HL-60 (cell line): Measurements from ENCODE around the gene FOXL2NB.
A peak's percentile ranks its signal among the peaks of the same experiment; 100 is the strongest.

Experiments used
- DNase-seq, 2 experiments: peaks; one replicate each; pipeline ENCODE4 v3.0.0-alpha.2; 2010 to 2020; ENCODE audit warnings: low read depth in 1 of 2, low spot score in 1 of 2
- H3K27ac ChIP-seq: fragments of 250-450 bp; sonication (Bioruptor Pico); replicated peaks from 2 replicates; pipeline ENCODE4 v1.5.1; 2020; ENCODE audit warnings: mild to moderate bottlenecking, moderate library complexity
- H3K27me3 ChIP-seq: fragments of 250-450 bp; sonication (Bioruptor Pico); 2 replicates; pipeline ENCODE4 v1.5.1; 2021; ENCODE audit warnings: mild to moderate bottlenecking, moderate library complexity; ENCODE audit not compliant: insufficient read depth, poor library complexity, severe bottlenecking
- H3K4me3 ChIP-seq: replicated peaks from 2 replicates; pipeline ENCODE4 v1.5.1; 2011; ENCODE audit warnings: mild to moderate bottlenecking, control low read depth, low read length; ENCODE audit not compliant: insufficient read depth
- GABPA ChIP-seq: IDR thresholded peaks from 2 replicates; pipeline ENCODE4 v1.6.1; 2012; ENCODE audit warnings: low read depth
- POLR2AphosphoS5 ChIP-seq: IDR thresholded peaks from 2 replicates; pipeline ENCODE4 v1.6.1; 2012; ENCODE audit warnings: low read depth
- SPI1 ChIP-seq: IDR thresholded peaks from 2 replicates; pipeline ENCODE4 v1.6.1; 2012; ENCODE audit warnings: low read depth, mild to moderate bottlenecking, borderline replicate concordance
- TF ChIP-seq, protein P1 (sequence below): IDR thresholded peaks from one replicate; pipeline ENCODE4 v1.5.1; 2011; ENCODE audit warnings: low read length, control low read depth, inconsistent platforms; ENCODE audit not compliant: insufficient read depth
- TF ChIP-seq, protein P2 (sequence below): IDR thresholded peaks from 2 replicates; pipeline ENCODE4 v1.6.1; 2012; ENCODE audit warnings: low read depth; ENCODE audit not compliant: insufficient replicate concordance

Gene FOXL2NB

DNA sequence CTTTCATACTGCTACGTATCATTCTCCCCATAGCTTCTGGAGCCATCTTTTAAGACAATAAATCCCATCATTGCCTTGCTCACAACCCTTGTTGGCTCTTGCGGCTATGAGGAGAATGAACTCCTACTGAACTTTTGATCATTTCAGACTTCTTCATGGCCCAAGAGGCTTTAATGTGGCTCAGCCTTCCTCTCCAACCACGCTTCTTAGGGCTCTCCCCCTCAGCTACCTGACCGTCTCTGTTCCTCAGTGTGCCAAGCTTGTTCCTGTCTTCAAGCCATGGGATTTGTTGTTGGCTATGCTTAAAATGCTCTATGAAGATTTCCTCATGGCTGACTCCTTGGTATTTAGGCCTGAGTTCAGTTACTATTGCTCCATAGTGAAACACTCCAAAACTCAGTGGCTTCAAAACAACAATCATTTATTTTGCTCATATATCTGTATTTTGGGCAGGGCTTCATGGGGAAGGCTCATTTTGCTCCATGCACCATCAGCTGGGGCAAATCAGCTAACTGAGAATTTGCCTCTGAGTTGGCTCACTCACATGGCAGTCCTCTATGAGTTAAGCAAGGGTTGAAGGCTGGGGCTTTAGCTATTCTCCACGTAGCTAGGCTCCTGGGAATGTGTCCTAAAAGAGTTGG is 47.5 kb upstream of the FOXL2NB start:
- TF ChIP-seq SPI1 (no peak), GABPA (no peak)
- TF ChIP-seq, protein P1, sequence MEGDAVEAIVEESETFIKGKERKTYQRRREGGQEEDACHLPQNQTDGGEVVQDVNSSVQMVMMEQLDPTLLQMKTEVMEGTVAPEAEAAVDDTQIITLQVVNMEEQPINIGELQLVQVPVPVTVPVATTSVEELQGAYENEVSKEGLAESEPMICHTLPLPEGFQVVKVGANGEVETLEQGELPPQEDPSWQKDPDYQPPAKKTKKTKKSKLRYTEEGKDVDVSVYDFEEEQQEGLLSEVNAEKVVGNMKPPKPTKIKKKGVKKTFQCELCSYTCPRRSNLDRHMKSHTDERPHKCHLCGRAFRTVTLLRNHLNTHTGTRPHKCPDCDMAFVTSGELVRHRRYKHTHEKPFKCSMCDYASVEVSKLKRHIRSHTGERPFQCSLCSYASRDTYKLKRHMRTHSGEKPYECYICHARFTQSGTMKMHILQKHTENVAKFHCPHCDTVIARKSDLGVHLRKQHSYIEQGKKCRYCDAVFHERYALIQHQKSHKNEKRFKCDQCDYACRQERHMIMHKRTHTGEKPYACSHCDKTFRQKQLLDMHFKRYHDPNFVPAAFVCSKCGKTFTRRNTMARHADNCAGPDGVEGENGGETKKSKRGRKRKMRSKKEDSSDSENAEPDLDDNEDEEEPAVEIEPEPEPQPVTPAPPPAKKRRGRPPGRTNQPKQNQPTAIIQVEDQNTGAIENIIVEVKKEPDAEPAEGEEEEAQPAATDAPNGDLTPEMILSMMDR: no peak
- TF ChIP-seq, protein P2, sequence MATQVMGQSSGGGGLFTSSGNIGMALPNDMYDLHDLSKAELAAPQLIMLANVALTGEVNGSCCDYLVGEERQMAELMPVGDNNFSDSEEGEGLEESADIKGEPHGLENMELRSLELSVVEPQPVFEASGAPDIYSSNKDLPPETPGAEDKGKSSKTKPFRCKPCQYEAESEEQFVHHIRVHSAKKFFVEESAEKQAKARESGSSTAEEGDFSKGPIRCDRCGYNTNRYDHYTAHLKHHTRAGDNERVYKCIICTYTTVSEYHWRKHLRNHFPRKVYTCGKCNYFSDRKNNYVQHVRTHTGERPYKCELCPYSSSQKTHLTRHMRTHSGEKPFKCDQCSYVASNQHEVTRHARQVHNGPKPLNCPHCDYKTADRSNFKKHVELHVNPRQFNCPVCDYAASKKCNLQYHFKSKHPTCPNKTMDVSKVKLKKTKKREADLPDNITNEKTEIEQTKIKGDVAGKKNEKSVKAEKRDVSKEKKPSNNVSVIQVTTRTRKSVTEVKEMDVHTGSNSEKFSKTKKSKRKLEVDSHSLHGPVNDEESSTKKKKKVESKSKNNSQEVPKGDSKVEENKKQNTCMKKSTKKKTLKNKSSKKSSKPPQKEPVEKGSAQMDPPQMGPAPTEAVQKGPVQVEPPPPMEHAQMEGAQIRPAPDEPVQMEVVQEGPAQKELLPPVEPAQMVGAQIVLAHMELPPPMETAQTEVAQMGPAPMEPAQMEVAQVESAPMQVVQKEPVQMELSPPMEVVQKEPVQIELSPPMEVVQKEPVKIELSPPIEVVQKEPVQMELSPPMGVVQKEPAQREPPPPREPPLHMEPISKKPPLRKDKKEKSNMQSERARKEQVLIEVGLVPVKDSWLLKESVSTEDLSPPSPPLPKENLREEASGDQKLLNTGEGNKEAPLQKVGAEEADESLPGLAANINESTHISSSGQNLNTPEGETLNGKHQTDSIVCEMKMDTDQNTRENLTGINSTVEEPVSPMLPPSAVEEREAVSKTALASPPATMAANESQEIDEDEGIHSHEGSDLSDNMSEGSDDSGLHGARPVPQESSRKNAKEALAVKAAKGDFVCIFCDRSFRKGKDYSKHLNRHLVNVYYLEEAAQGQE: no peak
- peak overlapping the region; percentile 56 for H3K27ac ChIP-seq
- no peak for DNase-seq

DNA sequence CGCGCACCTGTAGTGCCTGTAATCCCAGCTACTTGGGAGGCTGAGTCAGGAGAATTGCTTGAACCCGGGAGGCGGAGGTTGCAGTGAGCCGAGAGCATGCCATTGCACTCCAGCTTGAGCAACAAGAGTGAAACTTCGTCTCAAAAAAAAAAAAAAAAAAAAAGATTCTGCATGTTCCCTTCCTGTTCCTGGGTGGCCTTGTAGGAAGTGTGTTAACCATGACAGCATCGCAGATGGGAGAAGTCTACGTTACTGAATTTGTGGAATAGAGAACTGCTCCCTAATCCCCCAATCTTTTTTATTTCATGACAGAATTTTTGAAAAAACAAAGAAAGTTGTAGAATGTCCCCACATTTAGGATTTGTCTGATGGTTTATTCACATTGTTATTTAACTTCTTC is 45.5 kb upstream of the FOXL2NB start:
- TF ChIP-seq POLR2AphosphoS5 (no peak), SPI1 (peak; percentile 35; the same call in 1 of the 2 replicates), GABPA (no peak)
- TF ChIP-seq, protein P2: no peak
- TF ChIP-seq, protein P1: no peak
- DNase-seq: peak; percentile 47 to 49
- H3K4me3 ChIP-seq: no peak overlapping the region
- H3K27me3 ChIP-seq: no peaks in the 10 kb centered on the region
- peak overlapping the region; percentile 56 for H3K27ac ChIP-seq

More for the DNA sequence above, 47.5 kb upstream of the FOXL2NB start:
- Histone ChIP-seq H3K4me3 (no peak overlapping the region), H3K27me3 (no peaks in the 10 kb centered on the region)

DNA sequence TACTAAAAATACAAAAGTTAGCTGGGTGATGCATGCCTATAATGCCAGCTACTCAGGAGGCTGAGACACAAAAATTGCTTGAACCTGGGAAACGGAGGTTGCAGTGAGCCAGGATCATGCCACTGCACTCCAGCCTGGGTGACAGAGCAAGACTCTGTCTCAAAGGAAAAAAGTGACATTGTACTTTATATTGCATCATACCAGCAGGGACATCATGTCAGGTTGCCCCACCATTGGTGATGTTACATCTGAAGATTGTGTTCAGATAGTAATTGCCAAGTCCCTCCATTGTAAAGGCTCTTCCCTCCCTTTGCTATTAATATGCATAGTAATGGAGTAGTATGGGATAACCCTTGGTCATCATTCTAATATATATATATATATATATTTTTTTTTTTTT is 44.8 kb upstream of the FOXL2NB start:
- TF ChIP-seq POLR2AphosphoS5: no peak
- no peak for TF ChIP-seq GABPA
- TF ChIP-seq SPI1: no peak
- TF ChIP-seq, protein P2: no peak
- TF ChIP-seq, protein P1: no peak
- Histone ChIP-seq H3K27ac (peak overlapping the region; percentile 56), H3K4me3 (no peak overlapping the region), H3K27me3 (no peaks in the 10 kb centered on the region)
- DNase-seq: peak in 1 of 2 experiments; percentile 60
